Effector memory CD4-positive, alpha-beta T cell (primary cell): Measurements from ENCODE around the gene RNF215.
A peak's percentile ranks its signal among the peaks of the same experiment; 100 is the strongest.

Experiments used
- DNase-seq, 3 donors: peaks; one replicate each; pipeline ENCODE4 v3.0.0-alpha.2; 2020
- H3K27ac ChIP-seq: 2 replicates; pipeline ENCODE4 v1.7.0; 2013; ENCODE audit warnings: mild to moderate bottlenecking, low read length, moderate library complexity; ENCODE audit not compliant: insufficient read depth, poor library complexity, severe bottlenecking
- H3K27me3 ChIP-seq: replicated peaks from 2 replicates; pipeline ENCODE4 v1.7.0; 2013; ENCODE audit warnings: mild to moderate bottlenecking, low read length; ENCODE audit not compliant: insufficient read depth, control insufficient read depth, poor library complexity, severe bottlenecking
- H3K36me3 ChIP-seq: 2 replicates; pipeline ENCODE4 v1.7.0; 2013; ENCODE audit warnings: mild to moderate bottlenecking, low read length, moderate library complexity; ENCODE audit not compliant: control insufficient read depth, insufficient read depth
- H3K4me1 ChIP-seq: 2 replicates; pipeline ENCODE4 v1.7.0; 2013; ENCODE audit warnings: low read length, mild to moderate bottlenecking; ENCODE audit not compliant: control insufficient read depth, insufficient read depth, poor library complexity, severe bottlenecking
- H3K4me3 ChIP-seq: 2 replicates; pipeline ENCODE4 v1.7.0; 2013; ENCODE audit warnings: low read length, low read depth, mild to moderate bottlenecking; ENCODE audit not compliant: insufficient read depth, poor library complexity, severe bottlenecking
- H3K9me3 ChIP-seq: 2 replicates; pipeline ENCODE4 v1.7.0; 2013; ENCODE audit warnings: mild to moderate bottlenecking, low read length, moderate library complexity; ENCODE audit not compliant: control insufficient read depth
- total RNA-seq, 3 donors: gene quantifications; one replicate each; lab custom pipeline; 2026; lab: John Stamatoyannopoulos, UW

The RNF215 gene
- 4.8 to 6.7 (median 6.6) reads per million in 3 donors for total RNA-seq

DNA sequence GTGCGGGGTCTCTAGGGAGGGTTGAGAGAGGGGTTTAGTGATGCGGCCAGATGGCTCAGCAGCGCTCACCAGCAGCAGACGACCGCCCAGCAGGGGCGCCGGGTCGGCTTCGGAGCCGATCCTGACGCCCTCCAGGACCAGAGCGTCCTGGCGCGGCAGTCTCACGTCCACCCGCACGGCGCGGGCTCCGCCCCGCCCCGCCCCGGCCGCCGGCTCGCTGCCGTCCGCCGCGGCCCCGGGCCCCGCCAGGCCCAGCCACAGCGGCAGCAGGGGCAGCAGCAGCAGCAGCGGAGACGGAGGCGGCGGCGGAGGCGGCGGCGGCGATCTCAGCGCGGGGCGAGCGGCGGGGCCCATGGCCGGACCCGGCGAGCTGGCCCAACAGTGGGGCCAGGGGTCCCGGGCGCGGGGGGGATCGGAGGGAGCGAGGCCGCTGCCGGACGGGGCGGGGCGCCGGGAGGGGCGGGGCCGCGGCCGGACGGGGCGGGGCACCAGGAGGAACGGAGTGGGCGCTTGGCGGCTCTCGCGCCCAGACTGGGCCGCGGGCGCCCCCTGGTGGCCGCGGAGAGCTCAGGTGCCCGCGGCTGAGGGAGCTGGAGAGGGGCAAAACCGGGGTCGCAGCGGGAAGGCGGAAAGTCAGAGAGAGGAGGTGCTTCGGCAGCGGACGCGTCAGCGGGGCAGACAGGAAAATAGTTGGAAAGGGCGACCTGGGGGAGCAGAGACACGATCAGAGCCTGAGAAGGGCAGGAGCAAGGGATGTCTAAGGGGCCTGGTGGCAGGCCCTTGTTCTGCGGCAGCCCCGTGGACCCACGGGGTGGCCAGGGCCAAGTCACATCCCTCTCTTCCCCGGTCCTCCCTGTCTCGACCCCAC is at the start of gene RNF215:
Gene RNF215 (minus strand): TSS at position 452 of the 868 bp plus-strand sequence. CDS start 98 bp downstream, at position 354.
- DNase-seq, result peak; percentile 62 to 73 (median 71)
- H3K4me3 ChIP-seq, result peak within 1 kb of the TSS; percentile 32
- no peaks in the 10 kb centered on the region for H3K27me3 ChIP-seq
- no peak within 1 kb of the TSS for H3K27ac ChIP-seq
- H3K4me1 ChIP-seq, result peaks cover 8% of the 10 kb centered on the region
- H3K36me3 ChIP-seq, result no peaks in the 10 kb centered on the region
- H3K9me3 ChIP-seq, result no peaks in the 10 kb centered on the region

DNA sequence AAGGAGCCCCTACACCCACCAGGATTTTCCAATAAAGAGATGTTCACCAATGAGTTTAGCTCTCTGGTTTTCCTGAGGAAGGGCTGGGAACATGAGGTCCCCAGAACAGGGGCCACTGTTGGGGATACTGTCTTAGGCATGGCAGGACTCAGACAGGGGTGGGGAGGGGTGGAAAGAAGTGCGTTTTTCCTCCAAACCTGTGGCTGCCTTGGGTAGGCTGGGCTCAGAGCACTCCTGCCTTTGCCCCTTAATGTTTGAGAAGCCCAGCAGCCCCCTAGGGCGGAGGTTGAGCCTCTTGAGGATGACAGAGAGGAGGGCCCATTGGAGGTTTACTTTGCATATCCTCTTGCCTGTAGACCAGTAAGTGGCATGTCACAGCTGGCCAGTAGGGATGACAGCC is 49.0 kb upstream of the RNF215 start:
- H3K4me1 ChIP-seq, result peaks cover 14% of the 10 kb centered on the region
- H3K36me3 ChIP-seq, result no peaks in the 10 kb centered on the region
- no peaks in the 10 kb centered on the region for H3K9me3 ChIP-seq
- no peak for DNase-seq
- peak overlapping the region; percentile 22 for H3K4me3 ChIP-seq
- H3K27ac ChIP-seq, result peak overlapping the region; percentile 86
- peaks cover 12% of the 10 kb centered on the region for H3K27me3 ChIP-seq

DNA sequence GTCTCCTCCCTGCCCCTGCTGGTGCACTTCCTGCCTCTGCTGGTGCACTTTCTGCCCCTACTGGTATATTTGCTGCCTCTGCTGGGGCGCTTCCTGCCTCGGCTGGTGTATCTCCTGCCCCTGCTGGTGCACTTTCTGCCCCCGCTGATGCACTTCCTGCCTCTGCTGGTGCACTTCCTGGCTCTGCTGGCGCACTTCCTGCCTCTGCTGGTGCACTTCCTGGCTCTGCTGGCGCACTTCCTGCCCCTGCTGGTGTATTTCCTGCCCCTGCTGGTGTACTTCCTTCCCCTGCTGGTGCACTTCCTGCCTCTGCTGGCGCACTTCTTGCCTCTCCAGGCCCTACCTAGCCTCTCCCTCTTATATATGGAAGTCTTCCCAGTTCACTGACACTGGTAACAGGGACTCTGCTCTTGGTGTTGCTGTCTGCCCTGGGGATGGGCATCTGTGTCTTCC is 48.5 kb upstream of the RNF215 start:
- DNase-seq, result peak; percentile 73 to 85 (median 79)
- H3K36me3 ChIP-seq, result no peaks in the 10 kb centered on the region

DNA sequence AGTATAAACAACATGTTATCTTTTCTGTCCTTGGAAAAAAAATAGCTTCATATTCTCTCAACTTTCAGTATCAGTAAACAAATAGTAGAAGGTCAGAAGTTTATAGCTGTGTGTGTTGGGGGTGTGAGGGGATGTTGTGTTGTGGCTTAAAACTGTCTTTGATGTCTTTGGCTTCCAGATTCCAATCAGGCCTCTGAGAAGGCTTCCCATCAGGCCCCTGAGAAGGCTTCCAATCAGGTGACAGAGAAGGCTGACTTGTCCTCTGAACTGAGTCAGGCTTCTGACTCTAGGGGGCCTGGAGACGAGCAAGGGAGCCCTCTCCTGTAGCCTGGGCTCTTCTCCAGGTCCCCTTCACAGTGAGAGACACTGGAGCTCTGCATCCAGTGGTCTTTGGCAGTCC is 47.6 kb upstream of the RNF215 start:
- Histone ChIP-seq H3K4me1 (peaks cover 14% of the 10 kb centered on the region), H3K9me3 (no peaks in the 10 kb centered on the region), H3K27ac (peak overlapping the region; percentile 76), H3K36me3 (no peaks in the 10 kb centered on the region), H3K4me3 (no peak overlapping the region), H3K27me3 (peaks cover 7% of the 10 kb centered on the region)
- DNase-seq, result no peak

More for the DNA sequence above, 48.5 kb upstream of the RNF215 start:
- peak overlapping the region; percentile 22 for H3K4me3 ChIP-seq
- peak overlapping the region; percentile 86 for H3K27ac ChIP-seq
- peaks cover 14% of the 10 kb centered on the region for H3K4me1 ChIP-seq
- H3K27me3 ChIP-seq, result peaks cover 12% of the 10 kb centered on the region
- no peaks in the 10 kb centered on the region for H3K9me3 ChIP-seq

DNA sequence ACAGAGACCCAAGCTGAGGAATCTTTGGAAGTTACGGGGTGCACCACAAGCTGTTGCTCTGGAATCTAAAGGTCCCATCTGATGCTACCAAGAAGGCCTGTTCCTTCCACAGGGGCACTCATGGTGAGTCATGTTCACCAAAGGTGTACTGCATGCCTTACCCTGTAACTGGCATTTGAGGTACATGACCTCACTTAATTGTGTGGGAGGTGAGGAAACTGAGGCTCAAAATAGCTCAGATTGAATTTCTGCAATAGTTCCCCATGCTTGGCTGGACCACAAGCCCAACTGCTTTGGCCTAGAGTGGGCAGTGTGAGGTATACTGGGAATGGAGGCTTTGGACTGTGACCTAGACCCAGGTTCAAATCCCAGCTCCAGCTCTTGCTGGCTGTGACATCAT is 46.6 kb upstream of the RNF215 start:
- no peak for DNase-seq
- Histone ChIP-seq H3K4me1 (peaks cover 14% of the 10 kb centered on the region), H3K4me3 (no peak overlapping the region)

DNA sequence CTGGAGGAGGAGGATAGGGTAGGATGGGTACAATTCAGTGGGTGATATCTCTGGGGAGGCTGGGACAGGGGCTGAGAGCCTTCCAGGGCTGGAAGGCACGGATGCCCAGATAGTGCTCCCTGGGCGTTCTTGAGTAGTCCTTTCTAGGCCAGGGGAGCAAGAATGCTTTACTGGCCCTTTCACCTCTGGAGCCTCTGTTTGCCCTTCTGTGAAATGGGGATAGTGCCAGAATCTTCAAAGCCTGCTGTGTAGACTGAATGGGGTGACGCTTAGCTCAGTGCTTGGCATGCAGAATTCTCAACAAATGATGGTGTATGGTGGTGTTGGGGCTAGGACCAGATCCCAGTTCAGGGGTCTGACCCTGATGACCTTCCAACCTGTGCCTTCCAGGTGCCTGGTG is 46.0 kb upstream of the RNF215 start:
- H3K9me3 ChIP-seq, result no peaks in the 10 kb centered on the region
- H3K4me3 ChIP-seq, result no peak overlapping the region
- peaks cover 14% of the 10 kb centered on the region for H3K4me1 ChIP-seq
- no peak overlapping the region for H3K27ac ChIP-seq
- peaks cover 3% of the 10 kb centered on the region for H3K36me3 ChIP-seq
- no peak for DNase-seq
- H3K27me3 ChIP-seq, result peaks cover 3% of the 10 kb centered on the region

More for the DNA sequence above, 46.6 kb upstream of the RNF215 start:
- no peaks in the 10 kb centered on the region for H3K36me3 ChIP-seq
- H3K27me3 ChIP-seq, result peaks cover 4% of the 10 kb centered on the region
- H3K27ac ChIP-seq, result no peak overlapping the region
- no peaks in the 10 kb centered on the region for H3K9me3 ChIP-seq

DNA sequence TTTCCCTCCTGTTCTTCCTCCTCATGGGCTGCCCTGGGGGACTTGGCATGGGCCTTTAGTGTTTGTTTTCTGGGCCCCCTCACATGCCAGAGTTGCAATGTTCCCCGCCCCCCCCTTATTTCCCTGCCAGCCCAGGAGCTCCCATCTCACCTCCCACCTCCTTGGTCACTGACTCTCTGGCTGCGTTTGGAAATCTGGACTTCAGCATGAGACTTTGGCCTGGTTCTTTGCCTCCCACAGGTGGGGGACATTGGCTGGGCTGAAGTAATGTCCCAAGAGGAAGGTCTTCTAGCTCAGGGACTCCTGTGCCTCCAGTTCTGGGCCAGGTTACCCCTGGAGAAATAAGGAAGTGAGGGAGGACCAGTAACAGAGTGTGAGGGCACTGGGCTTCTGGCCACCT is 45.3 kb upstream of the RNF215 start:
- no peak overlapping the region for H3K27ac ChIP-seq
- H3K27me3 ChIP-seq, result no peaks in the 10 kb centered on the region
- no peaks in the 10 kb centered on the region for H3K9me3 ChIP-seq
- no peak for DNase-seq
- H3K4me1 ChIP-seq, result peaks cover 14% of the 10 kb centered on the region
- no peak overlapping the region for H3K4me3 ChIP-seq
- peaks cover 5% of the 10 kb centered on the region for H3K36me3 ChIP-seq

DNA sequence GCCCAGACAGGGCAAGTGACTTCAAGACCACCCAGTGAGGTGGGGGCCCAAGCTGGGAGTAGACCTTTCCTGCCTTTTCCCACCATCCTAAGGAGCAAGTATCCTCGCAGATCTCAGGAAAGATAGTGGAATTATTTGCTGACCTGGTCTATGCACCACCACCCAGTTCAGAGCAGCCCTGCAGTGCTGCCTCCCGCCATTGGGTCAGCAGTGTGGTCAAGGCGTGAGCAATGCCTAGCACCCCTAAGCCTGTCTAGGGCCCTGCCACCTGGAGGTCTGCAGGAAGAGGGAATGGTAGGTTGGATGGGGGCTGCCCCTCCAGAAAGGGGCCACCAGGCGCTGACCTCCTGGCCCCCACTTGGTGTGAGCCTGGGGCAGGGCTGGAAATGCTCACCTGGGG is 44.9 kb upstream of the RNF215 start:
- H3K9me3 ChIP-seq, result no peaks in the 10 kb centered on the region
- H3K27ac ChIP-seq, result no peak overlapping the region
- no peak for DNase-seq
- H3K36me3 ChIP-seq, result peaks cover 5% of the 10 kb centered on the region
- no peaks in the 10 kb centered on the region for H3K27me3 ChIP-seq
- H3K4me3 ChIP-seq, result no peak overlapping the region
- H3K4me1 ChIP-seq, result peaks cover 15% of the 10 kb centered on the region

DNA sequence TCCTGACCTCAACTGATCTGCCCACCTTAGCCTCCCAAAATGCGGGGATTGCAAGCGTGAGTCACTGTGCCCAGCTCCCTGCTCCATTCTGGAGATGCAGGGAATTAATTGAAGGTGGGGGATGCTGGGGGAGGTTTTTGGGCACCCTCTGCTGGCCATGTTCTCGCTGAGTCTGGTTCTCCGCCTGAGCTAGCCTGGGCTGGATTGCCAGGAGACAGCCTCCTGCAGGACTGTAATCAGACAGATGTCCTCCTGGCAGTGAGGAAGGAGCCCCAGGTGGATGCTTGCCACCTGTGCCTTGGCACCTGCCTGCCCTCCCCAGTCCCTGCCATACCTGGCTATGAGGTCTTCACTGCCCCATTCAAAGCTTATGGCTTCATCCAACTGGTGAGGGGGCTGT is 43.7 kb upstream of the RNF215 start:
- Histone ChIP-seq H3K4me1 (peaks cover 21% of the 10 kb centered on the region), H3K27me3 (no peaks in the 10 kb centered on the region), H3K9me3 (no peaks in the 10 kb centered on the region), H3K36me3 (peaks cover 5% of the 10 kb centered on the region), H3K27ac (no peak overlapping the region), H3K4me3 (no peak overlapping the region)
- DNase-seq, result no peak

DNA sequence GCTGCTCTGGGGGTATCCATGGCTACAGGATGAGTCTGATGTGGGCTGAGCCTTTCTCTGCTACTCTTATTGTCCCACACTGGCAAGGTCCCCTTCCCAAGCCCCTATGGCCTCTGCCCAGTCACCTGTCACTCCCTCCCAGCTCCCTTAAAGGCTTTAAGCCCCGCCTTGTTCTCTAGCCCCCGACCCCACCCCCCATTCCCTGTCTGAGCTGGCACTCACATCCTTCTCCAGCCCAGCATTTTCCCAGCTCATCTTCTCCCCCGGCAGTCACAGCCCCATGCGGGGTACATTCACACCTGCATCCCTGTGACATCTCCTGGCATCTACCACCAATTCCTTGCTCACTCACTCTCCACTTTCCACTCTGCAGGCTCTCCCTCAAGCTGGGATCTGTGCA is 42.7 kb upstream of the RNF215 start:
- H3K4me3 ChIP-seq, result no peak overlapping the region
- DNase-seq, result no peak
- no peaks in the 10 kb centered on the region for H3K27me3 ChIP-seq
- no peaks in the 10 kb centered on the region for H3K9me3 ChIP-seq
- peaks cover 20% of the 10 kb centered on the region for H3K4me1 ChIP-seq
- H3K27ac ChIP-seq, result no peak overlapping the region
- peaks cover 5% of the 10 kb centered on the region for H3K36me3 ChIP-seq
